ENCODE results near the gene MAP1S.

The MAP1S gene

GRCh38 chr19:17718947-17719711, at the start of gene MAP1S:
MAP1S (plus strand) TSS chr19:17719480; CDS start chr19:17719503, 23 bp downstream.
- DNase-seq, result peak; percentile 59

- peak; percentile 25 for DNase-seq
These were observed 47.4 kb upstream of the MAP1S start for GRCh38 chr19:17671906-17672305.

- no peak for DNase-seq
These were observed 45.1 kb upstream of the MAP1S start for GRCh38 chr19:17673937-17674799.

GRCh38 chr19:17676295-17676694, 43.0 kb upstream of the MAP1S start:
- DNase-seq, result no peak

- no peak for DNase-seq
These were observed 42.3 kb upstream of the MAP1S start for GRCh38 chr19:17677002-17677401.

GRCh38 chr19:17678836-17679235, 40.4 kb upstream of the MAP1S start:
- DNase-seq, result no peak

GRCh38 chr19:17679526-17680229, 39.6 kb upstream of the MAP1S start:
- no peak for DNase-seq

- DNase-seq, result peak; percentile 78
These were observed 39.0 kb upstream of the MAP1S start for GRCh38 chr19:17680230-17680722.

GRCh38 chr19:17681505-17682125, 37.7 kb upstream of the MAP1S start:
- peak; percentile 30 for DNase-seq

- no peak for DNase-seq
These were observed 37.0 kb upstream of the MAP1S start for GRCh38 chr19:17682273-17682672.

- no peak for DNase-seq
These were observed 36.2 kb upstream of the MAP1S start for GRCh38 chr19:17683078-17683477.

GRCh38 chr19:17684256-17684655, 35.0 kb upstream of the MAP1S start:
- no peak for DNase-seq

- DNase-seq, result no peak
These were observed 33.7 kb upstream of the MAP1S start for GRCh38 chr19:17685451-17686022.

GRCh38 chr19:17686023-17686521, 33.2 kb upstream of the MAP1S start:
- peak; percentile 25 for DNase-seq

GRCh38 chr19:17686592-17687024, 32.7 kb upstream of the MAP1S start:
- peak; percentile 58 for DNase-seq

GRCh38 chr19:17687141-17687856, 32.0 kb upstream of the MAP1S start:
- DNase-seq, result no peak

GRCh38 chr19:17687857-17688784, 31.2 kb upstream of the MAP1S start, which contains the start of gene UNC13A:
UNC13A (minus strand) TSS chr19:17688354; CDS start chr19:17688199, 155 bp downstream.
- no peak for DNase-seq

- no peak for DNase-seq
These were observed 30.3 kb upstream of the MAP1S start for GRCh38 chr19:17688853-17689595.

- no peak for DNase-seq
These were observed 26.7 kb upstream of the MAP1S start for GRCh38 chr19:17692566-17692965.
